SK-N-MC (cell line): ENCODE measurements around the gene IQGAP3.

ENCODE experiments used
- EZH2 ChIP-seq: fragments of 200-600 bp; sonication (generic); IDR thresholded peaks from one replicate; pipeline ENCODE4 v1.6.1; 2017; ENCODE audit warnings: antibody characterized with exemption
- POLR2AphosphoS5 ChIP-seq: IDR thresholded peaks from 2 replicates; pipeline ENCODE4 v1.6.1; 2012; ENCODE audit warnings: mild to moderate bottlenecking, low read depth, low read length, borderline replicate concordance

- TF ChIP-seq EZH2 (no peak), POLR2AphosphoS5 (no peak)
These were observed 67.3 kb downstream of the IQGAP3 start for GRCh38 chr1:156504821-156505678.
